HG03378 (cell line): ENCODE measurements around the gene ELL.

ENCODE experiments used
- ATAC-seq: cut with Tn5 transposase; IDR thresholded peaks from one replicate; pipeline ENCODE4 v1.9.1; 2021; ENCODE audit warnings: mild to moderate bottlenecking, moderate library complexity; ENCODE audit not compliant: unreplicated experiment

Gene ELL

DNA sequence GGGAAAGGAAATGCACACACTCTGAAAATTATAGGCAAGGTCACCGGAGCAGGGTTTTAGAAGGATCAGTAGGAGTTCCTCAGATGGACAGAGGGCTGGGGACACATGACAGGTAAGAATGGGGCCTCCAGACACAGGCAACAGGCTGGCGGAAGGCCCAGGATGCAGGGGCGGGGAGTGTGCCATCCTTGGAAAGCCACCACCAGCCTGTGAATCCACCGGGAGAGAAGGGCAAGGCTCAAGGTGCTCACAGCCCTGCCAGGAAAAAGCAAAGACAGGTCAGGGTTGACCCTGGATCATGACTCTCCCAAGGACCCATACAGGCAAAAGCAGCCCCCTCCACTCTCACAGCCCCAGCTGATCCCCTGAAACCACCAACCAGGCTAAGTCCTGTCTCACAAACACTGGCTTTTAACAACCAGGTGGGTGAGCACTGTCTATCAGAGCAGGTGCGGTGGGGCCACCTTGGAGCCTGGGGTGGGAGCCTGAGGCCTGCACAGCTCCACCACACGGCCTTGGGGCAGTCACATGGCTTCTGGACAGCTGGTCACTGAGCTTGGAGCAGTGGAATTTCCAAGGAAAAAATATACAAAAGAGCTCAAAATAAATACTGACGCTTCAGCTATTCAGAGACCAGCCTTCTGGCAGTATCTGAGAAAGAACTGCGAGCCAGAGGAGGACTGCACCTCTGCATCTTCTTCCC, 48.7 kb downstream of the ELL start:
- no peak for ATAC-seq

- no peak for ATAC-seq
These were observed 51.1 kb downstream of the ELL start for GRCh38 chr19:18470787-18471186.

DNA sequence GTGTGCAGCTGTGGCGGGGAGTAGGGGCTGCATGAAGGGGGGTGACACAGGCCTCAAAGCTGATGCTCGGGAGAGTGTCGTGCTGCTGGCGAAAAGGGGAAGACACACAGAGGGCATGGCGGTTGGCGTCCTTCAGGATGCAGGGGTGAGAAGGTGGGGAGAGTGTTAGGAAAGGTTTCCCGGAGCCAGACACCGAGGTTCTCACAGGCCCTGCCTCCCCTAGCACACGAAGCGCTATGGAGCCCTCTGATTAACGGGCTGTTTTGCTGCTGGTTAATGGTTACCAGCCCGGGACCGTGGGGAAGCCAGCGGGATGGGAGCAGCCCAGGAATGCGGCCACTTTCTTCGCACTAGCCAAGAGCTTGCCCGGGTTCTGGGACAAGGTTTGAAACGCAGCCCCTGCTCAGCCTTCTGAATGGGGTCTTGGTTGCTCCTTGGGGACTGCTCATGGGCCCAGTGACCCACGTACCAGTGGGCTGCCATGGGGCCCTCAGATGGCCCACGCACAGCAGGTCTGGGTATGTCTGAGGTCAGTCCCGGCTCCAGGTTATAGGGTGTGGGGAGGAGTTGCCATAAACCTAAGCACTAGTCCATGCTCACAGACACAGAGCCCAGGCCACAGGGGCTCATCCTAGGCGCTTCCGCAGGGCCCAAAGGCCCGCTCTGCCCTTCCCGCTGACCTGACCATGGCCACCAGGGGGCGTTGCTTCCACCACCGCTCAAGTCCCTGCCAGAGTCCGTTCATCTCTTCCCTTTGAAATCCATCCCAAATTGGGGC, 52.6 kb downstream of the ELL start:
- no peak for ATAC-seq

DNA sequence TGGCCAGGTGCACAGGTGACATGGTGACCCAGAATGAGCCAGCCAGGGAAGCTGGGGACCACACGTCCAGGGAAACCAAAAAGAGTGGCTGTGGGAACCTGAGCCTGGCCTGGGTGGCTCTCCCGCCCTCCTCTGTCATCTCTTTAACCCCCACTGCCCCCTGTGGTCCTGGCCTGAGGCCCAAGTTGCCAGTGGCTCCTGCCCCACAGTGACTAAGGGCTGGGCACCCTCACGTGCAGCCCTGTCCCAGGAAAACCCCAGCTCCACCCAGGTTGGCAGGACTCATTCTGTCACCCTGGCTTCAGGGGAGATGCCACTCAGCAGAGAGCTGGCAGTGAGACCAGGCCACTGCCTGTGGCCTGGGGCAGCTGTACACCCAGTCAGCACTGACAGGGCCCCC, 53.4 kb downstream of the ELL start:
- no peak for ATAC-seq

- no peak for ATAC-seq
These were observed 53.9 kb downstream of the ELL start for GRCh38 chr19:18467978-18468377.

DNA sequence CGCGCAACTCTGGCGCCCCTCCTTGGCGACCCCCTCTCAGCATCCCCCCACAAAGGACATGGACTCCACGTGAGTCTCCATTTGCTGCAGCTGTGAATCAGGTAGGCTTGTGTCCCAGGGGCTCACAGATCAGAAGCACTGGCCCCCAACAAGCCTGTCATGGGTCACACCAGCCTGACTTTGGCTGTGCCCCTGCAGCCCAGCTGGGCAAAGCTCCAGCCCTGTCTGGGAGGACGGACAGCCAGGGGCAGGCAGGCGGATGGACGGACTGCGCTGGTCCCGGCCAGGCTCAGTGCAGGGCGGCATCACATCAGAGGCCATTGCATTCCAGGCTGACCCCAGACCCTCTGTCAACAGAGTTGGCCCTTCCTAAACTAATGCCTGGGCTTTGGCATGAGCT, 55.5 kb downstream of the ELL start:
- no peak for ATAC-seq

DNA sequence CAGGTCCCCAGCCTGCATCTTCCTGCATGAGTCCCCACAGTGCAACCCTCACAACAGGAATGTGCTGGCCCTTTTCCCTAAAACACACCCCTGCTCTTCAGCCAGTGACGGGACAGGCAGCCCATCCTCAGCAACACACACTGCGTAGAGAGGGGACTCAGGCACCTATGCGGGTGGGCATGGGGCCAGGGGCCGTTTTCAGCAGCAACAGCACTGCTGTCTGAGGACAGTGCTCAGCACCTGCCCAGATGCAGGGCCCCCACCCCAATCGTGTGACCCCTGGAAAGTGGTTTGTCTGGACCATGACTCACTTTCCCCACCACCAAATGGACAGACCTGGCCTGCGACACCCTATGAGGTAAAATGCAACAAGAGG, 55.9 kb downstream of the ELL start:
- ATAC-seq, result no peak

GRCh38 chr19:18465214-18465963, 56.5 kb downstream of the ELL start:
- ATAC-seq, result no peak

GRCh38 chr19:18464646-18465045, 57.2 kb downstream of the ELL start:
- ATAC-seq, result no peak

DNA sequence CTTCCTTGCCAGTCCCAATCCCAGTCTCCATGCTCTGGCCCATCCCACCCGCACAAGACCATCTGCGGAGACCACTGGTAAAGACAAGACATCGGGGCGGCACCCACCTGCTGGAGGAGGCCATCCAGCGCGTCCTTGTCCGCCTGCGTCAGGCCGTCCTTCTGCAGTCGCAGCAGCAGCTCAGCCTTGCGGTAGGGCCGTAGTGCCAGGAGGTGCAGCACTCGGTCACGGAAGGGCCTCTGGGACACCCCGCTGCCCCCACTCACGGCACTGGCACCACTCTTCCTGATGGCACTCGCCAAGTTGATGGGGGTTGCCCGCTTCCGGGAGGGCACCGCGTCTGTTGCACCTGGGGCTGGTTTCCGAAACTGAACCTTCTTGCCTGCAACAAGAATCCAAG, 60.4 kb downstream of the ELL start:
- ATAC-seq, result no peak

GRCh38 chr19:18460900-18461299, 61.0 kb downstream of the ELL start:
- ATAC-seq, result no peak

- no peak for ATAC-seq
These were observed 64.2 kb downstream of the ELL start for GRCh38 chr19:18457483-18458331.

DNA sequence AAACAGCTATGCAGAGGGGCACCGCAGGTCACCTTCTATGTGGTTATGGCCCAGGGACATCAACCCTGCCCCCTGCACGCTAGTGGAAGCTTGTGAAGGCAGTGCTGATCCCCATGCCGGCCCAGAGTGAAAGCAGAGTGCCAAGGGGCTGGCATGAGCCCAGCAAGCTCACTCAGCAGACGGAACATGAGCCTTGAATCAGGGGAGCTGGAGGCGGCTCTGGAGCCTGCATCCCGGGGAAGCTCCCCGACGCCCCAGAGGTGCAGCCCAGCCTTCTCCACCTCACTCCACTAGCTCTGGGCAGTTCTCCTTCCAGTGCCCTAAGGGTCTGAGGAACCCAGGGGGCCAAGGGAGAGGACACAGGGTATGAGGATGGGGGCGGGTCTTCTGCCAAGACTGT, 64.9 kb downstream of the ELL start:
- no peak for ATAC-seq

GRCh38 chr19:18456279-18456678, 65.6 kb downstream of the ELL start:
- no peak for ATAC-seq

- no peak for ATAC-seq
These were observed 68.4 kb downstream of the ELL start for GRCh38 chr19:18453269-18454024.

GRCh38 chr19:18452386-18452785, 69.5 kb downstream of the ELL start:
- ATAC-seq, result no peak

- no peak for ATAC-seq
These were observed 70.7 kb downstream of the ELL start for GRCh38 chr19:18450931-18451836.

DNA sequence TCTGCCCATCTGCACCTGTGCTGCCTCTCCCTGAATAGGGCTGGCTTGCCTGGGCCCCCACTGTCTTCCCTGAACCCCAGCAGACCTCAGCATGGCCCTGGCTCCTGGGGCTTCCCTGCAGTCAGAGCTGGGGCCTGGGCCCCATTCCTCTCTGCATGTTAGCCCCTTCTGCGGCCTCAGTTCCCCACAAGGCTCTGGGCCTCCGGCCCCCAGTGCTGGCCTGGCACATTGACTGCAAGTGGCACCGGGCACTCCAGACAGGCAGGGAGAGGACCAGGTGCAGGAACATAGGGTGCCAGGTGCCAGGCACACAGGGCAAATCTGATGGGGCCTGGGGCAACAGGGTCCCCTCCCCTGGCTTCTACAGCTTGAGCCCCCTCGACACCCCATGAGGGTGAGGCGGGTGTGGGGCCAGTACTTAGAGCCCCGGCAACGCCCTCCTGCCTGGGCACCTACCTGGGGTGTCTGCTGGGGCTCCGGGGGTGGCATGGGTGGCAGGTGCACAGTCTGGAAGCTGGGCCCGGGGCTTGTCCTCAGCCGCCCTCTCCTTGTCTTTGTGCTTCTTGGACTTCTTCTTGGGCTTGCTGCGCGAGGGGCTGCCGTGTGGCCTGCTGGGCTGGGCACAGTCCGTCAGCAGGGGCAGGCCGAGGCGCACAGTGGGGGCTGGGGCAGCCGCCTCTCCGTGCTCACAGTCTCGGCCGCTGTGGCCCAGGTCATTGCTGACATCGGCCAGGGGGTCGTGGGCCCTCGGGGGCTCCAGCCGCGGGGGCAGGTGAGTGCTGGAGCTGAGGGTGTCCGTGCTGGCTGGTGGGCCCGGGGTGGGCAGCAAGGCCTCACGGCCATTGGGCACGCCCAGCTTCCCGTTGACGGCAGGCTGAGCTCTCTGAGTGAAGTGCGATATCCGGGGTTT, 71.6 kb downstream of the ELL start:
- ATAC-seq, result no peak
